Measurements from ENCODE around the gene PTMA. TPM values are rescaled to one million over a fixed set of nuclear protein-coding genes. Genes with fewer than 3 reads are reported as not detected.

Gene PTMA
- total and polyA plus RNA-seq, 4 donors = 469 to 1,226 (median 1,016) TPM

- H3K4me3 ChIP-seq (ENCODE audit: low read depth, low read length) = no peak overlapping the region
These were observed 24.8 kb upstream of the PTMA start for GRCh38 chr2:231683292-231684235.

DNA sequence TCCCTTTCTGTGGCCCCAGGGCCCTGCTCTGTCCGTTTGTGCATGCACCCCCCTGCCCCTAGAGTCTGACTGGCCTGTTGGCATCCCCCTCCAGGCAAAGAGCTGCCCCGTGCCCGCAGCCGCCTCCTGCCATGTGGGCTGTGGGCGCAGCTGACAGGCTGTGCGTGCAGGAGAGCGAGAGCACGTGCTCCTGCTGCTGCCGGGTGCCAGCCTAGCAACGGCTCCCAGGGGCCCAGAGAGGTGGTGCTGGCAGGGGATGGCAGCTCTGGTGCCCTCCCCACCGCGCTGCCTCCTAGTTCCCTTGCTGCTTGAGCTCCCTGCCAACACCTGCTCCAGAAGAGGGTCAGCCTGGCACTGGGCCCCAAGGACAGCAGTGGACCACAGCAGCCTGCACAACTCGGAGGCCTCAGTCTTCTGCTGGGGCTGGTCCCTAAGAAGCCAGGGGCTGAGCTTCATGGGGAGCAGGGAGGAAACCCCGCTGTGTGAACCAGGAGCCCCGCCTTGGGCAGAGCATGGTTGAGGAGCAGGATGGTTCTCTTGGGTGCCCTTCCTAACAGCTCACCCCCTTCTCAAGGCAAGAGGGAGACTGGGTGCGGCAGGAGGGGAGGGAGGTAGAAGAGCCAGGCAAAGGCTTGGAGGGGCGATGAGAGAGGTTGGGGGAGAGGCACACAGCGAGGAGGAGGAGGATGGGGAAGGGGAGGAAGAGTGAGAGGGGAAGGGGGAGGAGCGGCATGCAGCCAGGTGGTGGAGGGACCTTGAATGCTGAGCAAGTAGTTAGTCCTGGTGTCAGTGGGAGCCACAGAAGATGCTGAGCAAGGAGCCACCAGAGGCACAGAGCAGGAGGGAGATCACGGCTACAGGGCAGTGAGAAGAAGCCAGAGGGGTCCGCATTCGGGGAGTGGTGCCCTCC, 23.8 kb upstream of the PTMA start:
- DNase-seq (ENCODE audit: low read depth in 4 of 6, low spot score in 6 of 6) = peak in 3 of 6 donors; percentile 70 to 92 (median 88)
- H3K4me1 ChIP-seq (ENCODE audit: control insufficient read depth, insufficient read depth, low read length) = peaks cover 89% of the 10 kb centered on the region
- H3K9me3 ChIP-seq (ENCODE audit: control insufficient read depth, insufficient read depth, low read length) = no peaks in the 10 kb centered on the region
- H3K36me3 ChIP-seq (ENCODE audit: control insufficient read depth, insufficient read depth, low read length) = no peaks in the 10 kb centered on the region
- 36% methylated on average over 21 of the region's 22 CpGs for WGBS (ENCODE audit: insufficient coverage)
- peak overlapping the region; percentile 61 for H3K27ac ChIP-seq (ENCODE audit: low read depth, low read length)
- H3K27me3 ChIP-seq (ENCODE audit: control insufficient read depth, insufficient read depth, low read length) = no peaks in the 10 kb centered on the region
- no peak overlapping the region for H3K4me3 ChIP-seq (ENCODE audit: low read depth, low read length)

More at GRCh38 chr2:231683292-231684235, 24.8 kb upstream of the PTMA start:
- no peaks in the 10 kb centered on the region for H3K27me3 ChIP-seq (ENCODE audit: control insufficient read depth, insufficient read depth, low read length)
- peak in 2 of 6 donors; percentile 72 to 78 for DNase-seq (ENCODE audit: low read depth in 4 of 6, low spot score in 6 of 6)
- no peaks in the 10 kb centered on the region for H3K9me3 ChIP-seq (ENCODE audit: control insufficient read depth, insufficient read depth, low read length)
- H3K36me3 ChIP-seq (ENCODE audit: control insufficient read depth, insufficient read depth, low read length) = no peaks in the 10 kb centered on the region
- peak overlapping the region; percentile 29 for H3K27ac ChIP-seq (ENCODE audit: low read depth, low read length)
- peaks cover 79% of the 10 kb centered on the region for H3K4me1 ChIP-seq (ENCODE audit: control insufficient read depth, insufficient read depth, low read length)
- 73% methylated on average over 5 of the region's 8 CpGs for WGBS (ENCODE audit: insufficient coverage)

GRCh38 chr2:231685349-231686191, 22.8 kb upstream of the PTMA start:
- H3K4me1 ChIP-seq (ENCODE audit: control insufficient read depth, insufficient read depth, low read length) = peaks cover 86% of the 10 kb centered on the region
- H3K27ac ChIP-seq (ENCODE audit: low read depth, low read length) = peak overlapping the region; percentile 61
- no peaks in the 10 kb centered on the region for H3K27me3 ChIP-seq (ENCODE audit: control insufficient read depth, insufficient read depth, low read length)
- H3K9me3 ChIP-seq (ENCODE audit: control insufficient read depth, insufficient read depth, low read length) = no peaks in the 10 kb centered on the region
- H3K4me3 ChIP-seq (ENCODE audit: low read depth, low read length) = no peak overlapping the region
- peak in 1 of 6 donors; percentile 73 for DNase-seq (ENCODE audit: low read depth in 4 of 6, low spot score in 6 of 6)
- 54% methylated on average over 20 of the region's 20 CpGs for WGBS (ENCODE audit: insufficient coverage)
- H3K36me3 ChIP-seq (ENCODE audit: control insufficient read depth, insufficient read depth, low read length) = no peaks in the 10 kb centered on the region

- H3K9me3 ChIP-seq (ENCODE audit: control insufficient read depth, insufficient read depth, low read length) = no peaks in the 10 kb centered on the region
- H3K36me3 ChIP-seq (ENCODE audit: control insufficient read depth, insufficient read depth, low read length) = no peaks in the 10 kb centered on the region
- no peak for DNase-seq (ENCODE audit: low read depth in 4 of 6, low spot score in 6 of 6)
- H3K27ac ChIP-seq (ENCODE audit: low read depth, low read length) = peak overlapping the region; percentile 52
- no peaks in the 10 kb centered on the region for H3K27me3 ChIP-seq (ENCODE audit: control insufficient read depth, insufficient read depth, low read length)
- H3K4me1 ChIP-seq (ENCODE audit: control insufficient read depth, insufficient read depth, low read length) = peaks cover 81% of the 10 kb centered on the region
- 73% methylated on average over 11 of the region's 11 CpGs for WGBS (ENCODE audit: insufficient coverage)
- no peak overlapping the region for H3K4me3 ChIP-seq (ENCODE audit: low read depth, low read length)
These were observed 21.9 kb upstream of the PTMA start for GRCh38 chr2:231686192-231687100.

DNA sequence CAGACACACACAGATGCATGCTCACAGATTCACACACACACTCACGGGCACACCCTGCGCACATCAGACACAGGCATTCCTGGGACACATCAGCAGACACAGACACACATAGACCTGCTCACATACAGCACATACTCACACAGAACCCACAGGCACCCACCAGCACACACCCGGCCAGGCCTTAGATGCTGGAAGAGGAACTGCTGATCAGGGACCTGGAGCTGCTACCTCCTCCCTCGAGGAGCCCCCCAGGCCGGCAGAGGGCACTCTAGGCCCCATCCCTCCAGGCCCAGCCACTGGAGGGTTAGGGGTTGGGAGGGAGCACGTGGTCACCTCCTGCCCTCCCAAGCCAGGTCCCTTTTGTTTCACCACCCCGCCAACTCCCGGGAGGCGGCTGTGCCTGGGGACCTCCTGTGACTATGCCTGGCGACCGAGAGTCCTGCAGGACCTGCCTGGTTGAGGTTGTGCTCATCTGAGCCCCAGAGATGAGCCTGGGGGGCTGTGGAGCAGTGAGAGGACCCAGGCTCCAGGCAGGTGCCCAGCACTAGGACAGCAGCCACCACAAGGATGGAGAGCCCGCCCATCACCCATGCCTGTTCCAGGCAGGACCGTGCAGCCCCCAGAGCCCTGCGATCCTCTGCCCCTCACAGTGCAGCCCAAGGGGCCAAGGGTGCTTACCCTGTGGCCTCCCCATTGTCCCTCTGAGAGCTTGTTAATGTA, 21.0 kb upstream of the PTMA start:
- Histone ChIP-seq H3K27me3 (ENCODE audit: control insufficient read depth, insufficient read depth, low read length) (no peaks in the 10 kb centered on the region), H3K9me3 (ENCODE audit: control insufficient read depth, insufficient read depth, low read length) (no peaks in the 10 kb centered on the region), H3K4me1 (ENCODE audit: control insufficient read depth, insufficient read depth, low read length) (peaks cover 73% of the 10 kb centered on the region), H3K27ac (ENCODE audit: low read depth, low read length) (no peak overlapping the region), H3K4me3 (ENCODE audit: low read depth, low read length) (no peak overlapping the region), H3K36me3 (ENCODE audit: control insufficient read depth, insufficient read depth, low read length) (no peaks in the 10 kb centered on the region)
- peak in 1 of 6 donors; percentile 65 for DNase-seq (ENCODE audit: low read depth in 4 of 6, low spot score in 6 of 6)
- 48% methylated on average over 8 of the region's 14 CpGs for WGBS (ENCODE audit: insufficient coverage)

DNA sequence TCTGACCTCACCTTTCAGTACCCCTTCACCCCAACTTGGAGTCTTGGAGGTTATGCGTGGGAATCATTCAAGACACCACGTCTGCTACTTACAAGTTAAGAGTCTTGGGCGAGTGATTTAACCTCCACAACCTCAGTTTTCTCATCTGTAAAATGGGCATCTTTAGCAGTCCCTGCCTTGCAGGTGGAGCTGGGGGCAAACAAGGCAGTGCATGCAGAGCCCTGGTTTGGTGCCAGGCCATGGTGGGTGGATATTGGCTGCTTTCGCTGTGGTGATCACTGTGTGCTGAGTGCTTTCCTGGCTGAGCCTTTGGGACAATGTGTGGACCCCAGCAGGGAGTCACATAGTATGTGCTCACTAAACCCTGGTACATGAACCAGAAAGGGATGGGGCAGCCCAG, 20.4 kb upstream of the PTMA start:
- DNase-seq (ENCODE audit: low read depth in 4 of 6, low spot score in 6 of 6) = no peak
- H3K27ac ChIP-seq (ENCODE audit: low read depth, low read length) = no peak overlapping the region
- H3K36me3 ChIP-seq (ENCODE audit: control insufficient read depth, insufficient read depth, low read length) = no peaks in the 10 kb centered on the region
- H3K4me1 ChIP-seq (ENCODE audit: control insufficient read depth, insufficient read depth, low read length) = peaks cover 66% of the 10 kb centered on the region
- WGBS (ENCODE audit: insufficient coverage) = 97% methylated on average over 4 of the region's 4 CpGs
- H3K27me3 ChIP-seq (ENCODE audit: control insufficient read depth, insufficient read depth, low read length) = no peaks in the 10 kb centered on the region
- no peaks in the 10 kb centered on the region for H3K9me3 ChIP-seq (ENCODE audit: control insufficient read depth, insufficient read depth, low read length)
- H3K4me3 ChIP-seq (ENCODE audit: low read depth, low read length) = no peak overlapping the region

- Histone ChIP-seq H3K27me3 (ENCODE audit: control insufficient read depth, insufficient read depth, low read length) (no peaks in the 10 kb centered on the region), H3K9me3 (ENCODE audit: control insufficient read depth, insufficient read depth, low read length) (no peaks in the 10 kb centered on the region), H3K36me3 (ENCODE audit: control insufficient read depth, insufficient read depth, low read length) (peaks cover 2% of the 10 kb centered on the region), H3K4me3 (ENCODE audit: low read depth, low read length) (no peak overlapping the region), H3K27ac (ENCODE audit: low read depth, low read length) (no peak overlapping the region), H3K4me1 (ENCODE audit: control insufficient read depth, insufficient read depth, low read length) (peaks cover 59% of the 10 kb centered on the region)
- WGBS (ENCODE audit: insufficient coverage) = 58% methylated on average over 14 of the region's 17 CpGs
- no peak for DNase-seq (ENCODE audit: low read depth in 4 of 6, low spot score in 6 of 6)
These were observed 19.6 kb upstream of the PTMA start for GRCh38 chr2:231688719-231689118.
